ENCODE measurements around the gene PRKCA. TPM values are rescaled to one million over a fixed set of nuclear protein-coding genes. Genes with fewer than 3 reads are reported as not detected.
A peak's percentile ranks its signal among the peaks of the same experiment; 100 is the strongest.

The PRKCA gene
- total and polyA plus RNA-seq, 2 of the 13 experiments (the other 11 are each of a cell fraction or from before 2014, with no cell fraction given): 18.5 to 21.5 TPM

- TF ChIP-seq SKIL (CRISPR knock-in tag; IDR thresholded peaks at IDR 0.05; ENCODE audit: borderline replicate concordance) (no peak), EEA1 (CRISPR knock-in tag; IDR thresholded peaks at IDR 0.05; ENCODE audit: borderline replicate concordance) (no peak), ZFP36L1 (CRISPR knock-in tag; IDR thresholded peaks at IDR 0.05) (no peak), YY1 (IDR thresholded peaks at IDR 0.05; ENCODE audit: insufficient read depth, insufficient replicate concordance, low read depth, low read length) (no peak), ELF3 (CRISPR knock-in tag; IDR thresholded peaks at IDR 0.05) (peak; percentile 33; the same call in 1 of the 2 replicates), ZNF670 (CRISPR knock-in tag; IDR thresholded peaks at IDR 0.05; ENCODE audit: borderline replicate concordance) (no peak)
Measured at GRCh38 chr17:66691644-66692420, 389.4 kb downstream of the PRKCA start (continued).

- in situ Hi-C loops (cut with HindIII; ENCODE audit: extremely low pct_ligation_motif_present, low pct_unique_long_range_greater_than_20kb): no loop called here
- ChIA-PET CTCF (ENCODE audit: low intra/inter-chr PET ratio, low total read pairs) (no interaction called here), POLR2A (no interaction called here)
- H3K79me2 ChIP-seq (ENCODE audit: insufficient read depth, low read length): no peaks in the 10 kb centered on the region
- H3K9me3 ChIP-seq (ENCODE audit: low read length): no peaks in the 10 kb centered on the region
- no peak overlapping the region for H3K4me2 ChIP-seq (ENCODE audit: low read depth, low read length)
- H3K36me3 ChIP-seq (replicated peaks in 1 of 2; ENCODE audit: control insufficient read depth in 1 of 2, insufficient read depth in 2 of 2, low read length in 2 of 2): peaks cover 11 to 82% of the 10 kb centered on the region in 2 experiments
- H3K27me3 ChIP-seq (ENCODE audit: control insufficient read depth in 1 of 2, insufficient read depth in 2 of 2, low read length in 2 of 2): no peaks in the 10 kb centered on the region
- H3K4me3 ChIP-seq (replicated peaks in 1 of 3; ENCODE audit: insufficient read depth in 1 of 3, low read depth in 2 of 3, low read length in 3 of 3): no peak overlapping the region
- no peak overlapping the region for H3K9ac ChIP-seq (ENCODE audit: insufficient read depth, low read depth, low read length)
- no peaks in the 10 kb centered on the region for H4K20me1 ChIP-seq (ENCODE audit: insufficient read depth, low read length)
- ATAC-seq (no peak), DNase-seq (ENCODE audit: low spot score) (no peak), FAIRE-seq (no peak)
- 89% methylated on average over 3 of the region's 3 CpGs for WGBS (ENCODE audit: low lambda C conversion rate)
- no peak overlapping the region for H3K27ac ChIP-seq (ENCODE audit: extremely low read length, insufficient read depth, low read length)
- H3K4me1 ChIP-seq (ENCODE audit: insufficient read depth, low read length): peaks cover 12% of the 10 kb centered on the region; the same call in 1 of the 2 replicates
- no peak overlapping the region for H2AFZ ChIP-seq (ENCODE audit: low read length)
- intact Hi-C loops (cut with micrococcal nuclease; ENCODE audit: unreplicated experiment): no loop called here
- no TSS peak for BruUV-seq (replicated peaks)
- TF ChIP-seq MEIS2 (CRISPR knock-in tag; IDR thresholded peaks at IDR 0.05) (no peak), ISX (CRISPR knock-in tag; conservative IDR thresholded peaks at IDR 0.05) (no peak), ZNF451 (CRISPR knock-in tag; IDR thresholded peaks at IDR 0.05) (no peak), SKI (IDR thresholded peaks at IDR 0.05; ENCODE audit: partially characterized antibody) (no peak), KDM2A (CRISPR knock-in tag; IDR thresholded peaks at IDR 0.05; ENCODE audit: borderline replicate concordance, low read depth) (no peak), MIXL1 (CRISPR knock-in tag; IDR thresholded peaks at IDR 0.05) (no peak), MTA1 (CRISPR knock-in tag; IDR thresholded peaks at IDR 0.05; ENCODE audit: borderline replicate concordance) (no peak), ZNF234 (CRISPR knock-in tag; conservative IDR thresholded peaks at IDR 0.05) (no peak), SUZ12 (IDR thresholded peaks at IDR 0.05; ENCODE audit: low read depth, low read length) (no peak), ISL2 (CRISPR knock-in tag; IDR thresholded peaks at IDR 0.05) (no peak), REPIN1 (CRISPR knock-in tag; IDR thresholded peaks at IDR 0.05; ENCODE audit: borderline replicate concordance, low read depth) (no peak), GRHL1 (CRISPR knock-in tag; conservative IDR thresholded peaks at IDR 0.05) (no peak), ZNF18 (CRISPR knock-in tag; IDR thresholded peaks at IDR 0.05; ENCODE audit: insufficient replicate concordance) (no peak)
Measured at GRCh38 chr17:66692421-66692690, 389.9 kb downstream of the PRKCA start.

All from HepG2 (cell line).